SK-N-SH (cell line): ENCODE results near the gene MTX2. TPM values are rescaled to one million over a fixed set of nuclear protein-coding genes. Genes with fewer than 3 reads are reported as not detected.

ENCODE experiments used
- CTCF ChIA-PET: fragments of 300-600, 350-600 bp; formaldehyde crosslinking; extraction: SDS; loops from one replicate; lab custom pipeline; 2021; lab: Yijun Ruan, JAX
- POLR2A ChIA-PET: fragments of 350-600 bp; sonication (Branson Sonifier 250); formaldehyde crosslinking; extraction: SDS; loops from one replicate; lab custom pipeline; 2020; ENCODE audit warnings: antibody characterized with exemption, inconsistent platforms; lab: Yijun Ruan, JAX
- DNase-seq: peaks from one replicate; pipeline ENCODE4 v3.0.0; 2012
- H2AFZ ChIP-seq: fragments of 200-600 bp; sonication (generic); 2 replicates; pipeline ENCODE4 v1.8.1; 2016; ENCODE audit warnings: antibody characterized with exemption, mild to moderate bottlenecking, low read depth
- H3F3A ChIP-seq: fragments of 200-600 bp; sonication (generic); replicated peaks from 2 replicates; pipeline ENCODE3; 2016; ENCODE audit warnings: antibody characterized with exemption, mild to moderate bottlenecking; ENCODE audit not compliant: insufficient read depth
- H3K27ac ChIP-seq, 2 experiments: fragments of 200-500 bp in 1 of 2; fragments of 200-600 bp in 1 of 2; sonication (Bioruptor generic) in 1 of 2; sonication (generic), shearing (Covaris generic) in 1 of 2; 2 replicates each; pipeline versions ENCODE4 v1.5.1 to v1.6.1; 2014 to 2016; ENCODE audit warnings: low read depth in 2 of 2, inconsistent platforms in 1 of 2, low read length in 1 of 2, mild to moderate bottlenecking in 1 of 2, mixed read lengths in 1 of 2
- H3K27me3 ChIP-seq: fragments of 200-600 bp; sonication (generic), shearing (Covaris generic); 2 replicates; pipeline ENCODE4 v1.6.1; 2016; ENCODE audit warnings: mixed run types; ENCODE audit not compliant: insufficient read depth
- H3K36me3 ChIP-seq, 2 experiments: fragments of 200-500 bp in 1 of 2; fragments of 200-600 bp in 1 of 2; sonication (Bioruptor generic) in 1 of 2; sonication (generic) in 1 of 2; replicated peaks in 1 of 2; 2 replicates each; pipeline versions ENCODE3 to v1.5.1; 2014 to 2016; ENCODE audit warnings: low read length in 1 of 2, mild to moderate bottlenecking in 1 of 2; ENCODE audit not compliant: insufficient read depth in 2 of 2, control insufficient read depth in 1 of 2
- H3K4me1 ChIP-seq, 2 experiments: fragments of 200-500 bp in 1 of 2; fragments of 200-600 bp in 1 of 2; sonication (Bioruptor generic) in 1 of 2; sonication (generic), shearing (Covaris generic) in 1 of 2; 2 replicates each; pipeline versions ENCODE4 v1.5.1 to v1.6.1; 2014 to 2016; ENCODE audit warnings: low read depth in 1 of 2, low read length in 1 of 2, mixed run types in 1 of 2; ENCODE audit not compliant: insufficient read depth in 2 of 2, control insufficient read depth in 1 of 2
- H3K4me2 ChIP-seq: fragments of 200-600 bp; sonication (generic), shearing (Covaris generic); 2 replicates; pipeline ENCODE4 v1.6.1; 2017; ENCODE audit warnings: mixed run types
- H3K4me3 ChIP-seq, 2 experiments: fragments of 200-500 bp in 1 of 2; fragments of 200-600 bp in 1 of 2; sonication (Bioruptor generic) in 1 of 2; sonication (generic), shearing (Covaris generic) in 1 of 2; 2 replicates each; pipeline versions ENCODE4 v1.5.1 to v1.8.1; 2014 to 2016; ENCODE audit warnings: low read depth in 2 of 2, inconsistent platforms in 1 of 2, low read length in 1 of 2, mild to moderate bottlenecking in 1 of 2, mixed read lengths in 1 of 2, moderate library complexity in 1 of 2
- H3K79me2 ChIP-seq: fragments of 200-600 bp; sonication (generic); 2 replicates; pipeline ENCODE4 v1.8.1; 2017; ENCODE audit warnings: mild to moderate bottlenecking; ENCODE audit not compliant: insufficient read depth
- H3K9ac ChIP-seq: fragments of 200-600 bp; sonication (generic); 2 replicates; pipeline ENCODE4 v1.6.1; 2017; ENCODE audit warnings: mixed run types
- H3K9me2 ChIP-seq: fragments of 200-600 bp; sonication (generic); 2 replicates; pipeline ENCODE4 v1.6.1; 2017; ENCODE audit warnings: mixed run types
- H3K9me3 ChIP-seq: fragments of 200-600 bp; sonication (generic); 2 replicates; pipeline ENCODE4 v1.6.1; 2017; ENCODE audit warnings: mixed run types, mild to moderate bottlenecking, moderate library complexity
- H4K20me1 ChIP-seq: fragments of 200-600 bp; sonication (generic); 2 replicates; pipeline ENCODE4 v1.6.1; 2017; ENCODE audit warnings: mild to moderate bottlenecking, mixed run types; ENCODE audit not compliant: insufficient read depth
- CHD2 ChIP-seq: fragments of 150-350 bp; IDR thresholded peaks from 2 replicates; pipeline ENCODE4 v1.6.1; 2018; ENCODE audit warnings: low read length; ENCODE audit not compliant: partially characterized antibody
- EP300 ChIP-seq, 2 experiments: IDR thresholded peaks; 2 replicates each; pipeline versions ENCODE4 v1.4.0 to v1.6.1; 2012; ENCODE audit warnings: borderline replicate concordance in 1 of 2, low read depth in 1 of 2, low read length in 1 of 2
- GABPA ChIP-seq: IDR thresholded peaks from 2 replicates; pipeline ENCODE4 v1.4.0; 2012; ENCODE audit warnings: low read depth, mild to moderate bottlenecking
- GATA2 ChIP-seq: sonication (generic); formaldehyde crosslinking; IDR thresholded peaks from 2 replicates; pipeline ENCODE4 v1.5.0; 2020; ENCODE audit warnings: mild to moderate bottlenecking, missing genetic modification reagents
- MEF2A ChIP-seq: IDR thresholded peaks from 2 replicates; pipeline ENCODE4 v1.4.0; 2012; ENCODE audit warnings: low read depth, borderline replicate concordance
- NFIC ChIP-seq: IDR thresholded peaks from 2 replicates; pipeline ENCODE4 v1.4.0; 2012; ENCODE audit warnings: borderline replicate concordance
- RCOR1 ChIP-seq: fragments of 150-350 bp; IDR thresholded peaks from 2 replicates; pipeline ENCODE4 v1.6.1; 2017; ENCODE audit warnings: antibody characterized with exemption, low read length
- RFX5 ChIP-seq: IDR thresholded peaks from 2 replicates; pipeline ENCODE4 v1.6.1; 2012; ENCODE audit warnings: mild to moderate bottlenecking, improper control_type of control experiment, low read length
- RXRA ChIP-seq: IDR thresholded peaks from 2 replicates; pipeline ENCODE4 v1.4.0; 2012; ENCODE audit warnings: low read depth, mild to moderate bottlenecking, borderline replicate concordance
- SIN3A ChIP-seq: IDR thresholded peaks from 2 replicates; pipeline ENCODE4 v1.6.1; 2012; ENCODE audit warnings: low read depth, mild to moderate bottlenecking, low read length, moderate library complexity, borderline replicate concordance
- SMC3 ChIP-seq: IDR thresholded peaks from 2 replicates; pipeline ENCODE4 v1.6.1; 2012; ENCODE audit warnings: low read depth, low read length, improper control_type of control experiment
- TCF12 ChIP-seq: IDR thresholded peaks from 2 replicates; pipeline ENCODE4 v1.4.0; 2012
- YY1 ChIP-seq: IDR thresholded peaks from 2 replicates; pipeline ENCODE4 v1.4.0; 2012; ENCODE audit warnings: low read depth, mild to moderate bottlenecking
- WGBS: methylation state at CpG from one replicate; pipeline ENCODE4 v1.1.6; 2017; ENCODE audit warnings: low lambda C conversion rate; 5-methylcytosine and 5-hydroxymethylcytosine counted together
- polyA plus RNA-seq, 3 experiments: library from polyadenylated mRNA; depleted of rRNA; stranded (reverse); fragments of >200 nt; gene quantifications; 2 replicates each; pipeline ENCODE4 v1.2.3, GENCODE V29; 2012
- TF ChIP-seq, protein P1 (sequence below): IDR thresholded peaks from 2 replicates; pipeline ENCODE4 v1.4.0; 2012; ENCODE audit warnings: low read depth, borderline replicate concordance
- TF ChIP-seq, protein P2 (sequence below): fragments of 150-350 bp; IDR thresholded peaks from 2 replicates; pipeline ENCODE4 v1.6.1; 2017; ENCODE audit warnings: antibody characterized with exemption, low read length, low read depth, borderline replicate concordance
- TF ChIP-seq, protein P3 (sequence below): IDR thresholded peaks from 2 replicates; pipeline ENCODE4 v1.4.0; 2012; ENCODE audit warnings: low read depth

The MTX2 gene
- polyA plus RNA-seq, 1 of the 3 experiments (the other 2 are of a cell fraction), result 44.4 TPM

DNA sequence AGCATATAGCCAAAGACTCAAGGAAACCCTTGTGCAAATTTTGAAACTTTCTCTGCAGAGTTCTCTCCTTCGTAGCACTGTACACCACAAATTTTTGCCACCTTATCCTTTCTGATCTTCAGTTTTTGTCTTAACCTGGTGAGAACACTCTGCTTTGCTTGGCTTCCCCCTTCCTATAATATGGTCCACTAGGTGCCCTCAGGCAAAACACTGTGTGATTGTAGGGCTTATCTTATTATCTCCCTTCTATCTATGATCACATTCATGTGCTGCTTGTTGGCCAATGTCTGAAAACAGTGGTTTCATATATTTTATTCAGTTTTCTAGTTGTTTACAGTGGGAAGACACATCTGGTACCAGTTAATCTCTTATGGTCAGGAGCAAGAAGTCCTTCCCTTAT, 111.1 kb downstream of the MTX2 start:
- 48% methylated on average over 1 of the region's 1 CpG for WGBS
- Histone ChIP-seq H3K36me3 (no peaks in the 10 kb centered on the region), H3K4me2 (no peak overlapping the region), H3K9me2 (no peaks in the 10 kb centered on the region), H2AFZ (no peak overlapping the region), H3K9ac (no peak overlapping the region), H3K79me2 (no peaks in the 10 kb centered on the region), H3K4me3 (no peak overlapping the region), H3F3A (no peaks in the 10 kb centered on the region), H3K9me3 (0 out of 2 replicates have a peak, but pooled peaks cover 14% of the 10 kb centered on the region), H3K27ac (no peak overlapping the region; a peak in 1 of 4 replicates), H4K20me1 (no peaks in the 10 kb centered on the region), H3K27me3 (no peaks in the 10 kb centered on the region), H3K4me1 (no peaks in the 10 kb centered on the region)
- POLR2A ChIA-PET, result no interaction called here
- TF ChIP-seq TCF12 (no peak), NFIC (no peak), MEF2A (no peak), GATA2 (CRISPR knock-in tag) (peak; percentile 64), GABPA (no peak), YY1 (no peak), RCOR1 (no peak), EP300 (IDR thresholded peaks at IDR 0.05; ENCODE audit: borderline replicate concordance in 1 of 2, low read depth in 1 of 2, low read length in 1 of 2) (0 out of 4 replicates have a peak, but pooled peaks of 1 of the 2 experiments have one; percentile 31), RXRA (no peak), RFX5 (no peak), SMC3 (no peak), CHD2 (no peak)
- TF ChIP-seq, protein P1, sequence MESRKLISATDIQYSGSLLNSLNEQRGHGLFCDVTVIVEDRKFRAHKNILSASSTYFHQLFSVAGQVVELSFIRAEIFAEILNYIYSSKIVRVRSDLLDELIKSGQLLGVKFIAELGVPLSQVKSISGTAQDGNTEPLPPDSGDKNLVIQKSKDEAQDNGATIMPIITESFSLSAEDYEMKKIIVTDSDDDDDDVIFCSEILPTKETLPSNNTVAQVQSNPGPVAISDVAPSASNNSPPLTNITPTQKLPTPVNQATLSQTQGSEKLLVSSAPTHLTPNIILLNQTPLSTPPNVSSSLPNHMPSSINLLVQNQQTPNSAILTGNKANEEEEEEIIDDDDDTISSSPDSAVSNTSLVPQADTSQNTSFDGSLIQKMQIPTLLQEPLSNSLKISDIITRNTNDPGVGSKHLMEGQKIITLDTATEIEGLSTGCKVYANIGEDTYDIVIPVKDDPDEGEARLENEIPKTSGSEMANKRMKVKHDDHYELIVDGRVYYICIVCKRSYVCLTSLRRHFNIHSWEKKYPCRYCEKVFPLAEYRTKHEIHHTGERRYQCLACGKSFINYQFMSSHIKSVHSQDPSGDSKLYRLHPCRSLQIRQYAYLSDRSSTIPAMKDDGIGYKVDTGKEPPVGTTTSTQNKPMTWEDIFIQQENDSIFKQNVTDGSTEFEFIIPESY, result no peak
- TF ChIP-seq, protein P2, sequence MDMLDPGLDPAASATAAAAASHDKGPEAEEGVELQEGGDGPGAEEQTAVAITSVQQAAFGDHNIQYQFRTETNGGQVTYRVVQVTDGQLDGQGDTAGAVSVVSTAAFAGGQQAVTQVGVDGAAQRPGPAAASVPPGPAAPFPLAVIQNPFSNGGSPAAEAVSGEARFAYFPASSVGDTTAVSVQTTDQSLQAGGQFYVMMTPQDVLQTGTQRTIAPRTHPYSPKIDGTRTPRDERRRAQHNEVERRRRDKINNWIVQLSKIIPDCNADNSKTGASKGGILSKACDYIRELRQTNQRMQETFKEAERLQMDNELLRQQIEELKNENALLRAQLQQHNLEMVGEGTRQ, result no peak
- TF ChIP-seq, protein P3, sequence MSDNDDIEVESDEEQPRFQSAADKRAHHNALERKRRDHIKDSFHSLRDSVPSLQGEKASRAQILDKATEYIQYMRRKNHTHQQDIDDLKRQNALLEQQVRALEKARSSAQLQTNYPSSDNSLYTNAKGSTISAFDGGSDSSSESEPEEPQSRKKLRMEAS, result no peak
- CTCF ChIA-PET, result interaction anchor here (0.7 to 1.6 kb wide), 3 partner anchors 106 to 241 kb away, joined by 3 read pairs; no protein-coding TSS in a partner anchor
- peak; percentile 14 for DNase-seq

DNA sequence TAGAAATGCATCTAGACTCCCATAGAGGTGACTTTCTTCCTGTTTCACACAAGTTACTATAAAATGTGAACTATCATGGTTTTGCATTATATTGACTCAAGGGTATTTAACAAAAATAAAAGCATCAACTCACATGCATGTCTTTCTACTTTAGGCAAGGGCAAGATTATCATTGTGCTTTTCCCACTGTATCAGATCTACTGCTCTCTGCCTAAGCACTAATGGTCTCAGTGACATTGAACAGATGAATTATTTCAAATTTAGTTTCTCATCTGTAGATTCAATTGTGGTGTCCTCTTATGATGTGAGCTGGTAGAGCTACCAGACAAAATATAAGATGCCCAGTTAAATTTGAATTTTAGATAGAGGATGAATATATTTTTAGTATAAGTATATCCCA, 113.9 kb downstream of the MTX2 start:
- TF ChIP-seq SIN3A (no peak), GATA2 (CRISPR knock-in tag) (0 out of 2 replicates have a peak, but pooled peaks have one; percentile 27)
- H3K27ac ChIP-seq, result no peak overlapping the region
- peak; percentile 20 for DNase-seq
- H3K4me3 ChIP-seq, result no peak overlapping the region
- H3K36me3 ChIP-seq, result no peaks in the 10 kb centered on the region
- POLR2A ChIA-PET, result no interaction called here
- H3K9ac ChIP-seq, result no peak overlapping the region
- H4K20me1 ChIP-seq, result no peaks in the 10 kb centered on the region
- no peaks in the 10 kb centered on the region for H3F3A ChIP-seq
- no peak overlapping the region for H2AFZ ChIP-seq
- 0 out of 2 replicates have a peak, but pooled peaks cover 14% of the 10 kb centered on the region for H3K9me3 ChIP-seq
- no peaks in the 10 kb centered on the region for H3K27me3 ChIP-seq
- H3K9me2 ChIP-seq, result no peaks in the 10 kb centered on the region
- H3K4me1 ChIP-seq, result no peaks in the 10 kb centered on the region
- no peaks in the 10 kb centered on the region for H3K79me2 ChIP-seq
- CTCF ChIA-PET, result no interaction called here
- H3K4me2 ChIP-seq, result no peak overlapping the region
